ENCODE results near the gene RENBP.
"Not testable (repeated sequence)": the region's sequence is repeated elsewhere in the genome, so short reads cannot be mapped to it uniquely, and the experiment has no call there.

The RENBP gene

DNA sequence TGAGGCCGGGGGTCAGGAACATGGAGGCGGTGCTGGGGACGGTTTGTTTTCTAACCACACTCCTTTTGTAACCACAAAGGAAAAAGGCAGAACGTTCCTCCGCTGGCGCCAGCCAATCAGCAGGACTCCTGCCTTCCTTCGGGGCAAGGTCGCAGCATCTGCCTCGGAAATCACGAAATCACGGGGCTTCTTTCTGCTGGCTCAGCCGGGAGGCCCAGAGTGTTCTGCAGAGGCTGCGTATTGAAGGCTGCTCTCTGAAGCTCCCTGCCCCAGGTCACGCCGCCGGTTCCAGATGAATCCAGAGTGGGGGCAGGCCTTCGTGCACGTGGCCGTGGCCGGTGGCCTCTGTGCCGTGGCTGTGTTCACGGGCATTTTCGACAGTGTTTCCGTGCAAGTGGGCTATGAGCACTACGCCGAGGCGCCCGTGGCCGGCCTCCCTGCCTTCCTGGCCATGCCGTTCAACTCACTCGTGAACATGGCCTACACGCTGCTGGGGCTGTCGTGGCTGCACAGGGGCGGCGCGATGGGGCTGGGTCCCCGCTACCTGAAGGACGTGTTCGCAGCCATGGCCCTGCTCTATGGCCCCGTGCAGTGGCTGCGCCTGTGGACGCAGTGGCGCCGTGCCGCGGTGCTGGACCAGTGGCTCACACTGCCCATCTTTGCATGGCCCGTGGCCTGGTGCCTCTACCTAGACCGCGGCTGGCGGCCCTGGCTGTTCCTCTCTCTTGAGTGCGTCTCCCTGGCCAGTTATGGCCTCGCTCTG, 37.5 kb upstream of the RENBP start:
- no peaks in the 10 kb centered on the region for H3K36me3 ChIP-seq
- peak overlapping the region; percentile 94 for H3K27ac ChIP-seq
- H3K4me1 ChIP-seq, result peaks cover 69% of the 10 kb centered on the region
- no peaks in the 10 kb centered on the region for H3K9me3 ChIP-seq
- H4K20me1 ChIP-seq, result peaks cover 79% of the 10 kb centered on the region
- TF ChIP-seq Cebpa-rat (IDR thresholded peaks at IDR 0.05), result no peak
- H3K4me3 ChIP-seq, result peak overlapping the region; percentile 31; the same call in 1 of the 2 replicates
- peaks cover 91% of the 10 kb centered on the region for H3K27me3 ChIP-seq
- peak overlapping the region; percentile 79; the same call in 1 of the 2 replicates for H3K9ac ChIP-seq
- H3K4me2 ChIP-seq, result peak overlapping the region; percentile 80

DNA sequence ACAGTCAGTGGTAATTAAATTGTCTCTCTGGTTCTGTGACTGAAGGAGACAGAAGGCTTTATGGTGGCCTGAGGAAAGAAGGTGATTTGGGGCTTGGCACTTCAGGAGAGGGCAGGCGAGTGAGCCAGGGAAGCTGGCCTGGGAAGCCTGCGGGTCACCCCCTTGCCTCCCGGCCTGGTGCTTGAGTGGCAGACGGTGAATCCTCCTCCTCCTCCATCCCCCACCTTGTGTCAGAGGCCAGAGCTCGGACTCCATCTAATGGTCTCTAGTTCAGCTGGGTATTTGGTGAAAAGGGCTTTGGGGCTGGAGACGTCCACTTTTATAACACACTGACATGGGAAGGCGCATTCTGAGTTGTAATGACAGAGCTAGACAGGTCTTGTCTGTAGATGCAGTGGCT, 36.8 kb upstream of the RENBP start:
- H3K27me3 ChIP-seq, result peaks cover 91% of the 10 kb centered on the region
- peak overlapping the region; percentile 80 for H3K4me2 ChIP-seq
- no peaks in the 10 kb centered on the region for H3K36me3 ChIP-seq
- peaks cover 79% of the 10 kb centered on the region for H4K20me1 ChIP-seq
- peak overlapping the region; percentile 94 for H3K27ac ChIP-seq
- no peak for TF ChIP-seq Cebpa-rat (IDR thresholded peaks at IDR 0.05)
- H3K9me3 ChIP-seq, result no peaks in the 10 kb centered on the region
- H3K4me1 ChIP-seq, result peaks cover 61% of the 10 kb centered on the region
- peak overlapping the region; percentile 79 for H3K9ac ChIP-seq
- H3K4me3 ChIP-seq, result peak overlapping the region; percentile 31

DNA sequence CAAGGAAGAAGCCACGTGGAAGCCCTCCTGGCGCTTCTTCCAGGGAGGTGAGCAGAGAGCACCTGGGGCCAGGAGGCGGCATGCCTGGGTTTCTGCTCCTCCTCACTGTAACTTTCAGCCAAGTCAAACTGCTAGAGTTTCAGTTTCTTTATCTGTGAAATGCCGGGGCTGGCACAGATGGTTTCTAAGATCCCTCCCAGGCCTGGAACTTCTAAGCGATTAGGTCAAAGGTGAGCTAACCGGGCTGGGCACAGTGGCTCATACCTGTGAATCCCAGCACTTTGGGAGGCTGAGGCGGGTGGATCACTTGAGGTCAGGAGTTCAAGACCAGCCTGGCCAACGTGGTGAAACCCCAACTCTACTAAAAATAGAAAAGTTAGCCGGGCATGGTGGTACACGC, 36.0 kb upstream of the RENBP start:
- Histone ChIP-seq H3K4me2 (peak overlapping the region; percentile 80), H4K20me1 (peaks cover 85% of the 10 kb centered on the region), H3K4me1 (peaks cover 60% of the 10 kb centered on the region), H3K27me3 (peaks cover 91% of the 10 kb centered on the region), H3K27ac (peak overlapping the region; percentile 94), H3K9ac (peak overlapping the region; percentile 79; the same call in 1 of the 2 replicates)
- H3K4me3 ChIP-seq, H3K36me3 ChIP-seq, H3K9me3 ChIP-seq: not testable (repeated sequence)

DNA sequence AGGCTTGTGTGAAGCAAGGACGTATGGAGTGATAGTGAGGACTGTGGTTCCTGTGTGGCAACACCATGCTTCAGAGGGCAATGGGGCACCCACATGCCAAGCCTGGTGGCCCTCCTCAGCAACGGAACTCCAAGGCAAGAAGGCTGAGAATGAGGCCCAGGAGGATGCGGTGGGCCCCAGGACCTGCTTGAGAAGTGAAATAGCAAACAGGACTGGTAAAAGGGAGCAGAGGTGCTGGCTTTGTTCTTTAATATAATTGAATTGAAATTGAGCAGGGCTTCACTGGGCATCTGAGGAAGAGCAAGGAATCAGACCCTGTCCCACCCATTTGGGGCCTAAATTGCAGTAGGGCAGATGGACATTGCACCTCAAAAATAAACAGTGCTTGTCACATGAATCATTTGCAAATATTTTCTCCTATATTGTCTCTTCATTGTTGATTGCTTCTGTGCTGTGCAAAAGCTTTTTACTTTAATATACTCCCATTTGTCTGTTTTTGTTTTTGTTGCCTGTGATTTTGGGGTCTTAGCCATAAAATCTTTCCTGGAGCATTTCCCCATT, 30.4 kb upstream of the RENBP start:
- Histone ChIP-seq H3K27ac (peak overlapping the region; percentile 100), H3K9ac (peak overlapping the region; percentile 99; the same call in 1 of the 2 replicates)

DNA sequence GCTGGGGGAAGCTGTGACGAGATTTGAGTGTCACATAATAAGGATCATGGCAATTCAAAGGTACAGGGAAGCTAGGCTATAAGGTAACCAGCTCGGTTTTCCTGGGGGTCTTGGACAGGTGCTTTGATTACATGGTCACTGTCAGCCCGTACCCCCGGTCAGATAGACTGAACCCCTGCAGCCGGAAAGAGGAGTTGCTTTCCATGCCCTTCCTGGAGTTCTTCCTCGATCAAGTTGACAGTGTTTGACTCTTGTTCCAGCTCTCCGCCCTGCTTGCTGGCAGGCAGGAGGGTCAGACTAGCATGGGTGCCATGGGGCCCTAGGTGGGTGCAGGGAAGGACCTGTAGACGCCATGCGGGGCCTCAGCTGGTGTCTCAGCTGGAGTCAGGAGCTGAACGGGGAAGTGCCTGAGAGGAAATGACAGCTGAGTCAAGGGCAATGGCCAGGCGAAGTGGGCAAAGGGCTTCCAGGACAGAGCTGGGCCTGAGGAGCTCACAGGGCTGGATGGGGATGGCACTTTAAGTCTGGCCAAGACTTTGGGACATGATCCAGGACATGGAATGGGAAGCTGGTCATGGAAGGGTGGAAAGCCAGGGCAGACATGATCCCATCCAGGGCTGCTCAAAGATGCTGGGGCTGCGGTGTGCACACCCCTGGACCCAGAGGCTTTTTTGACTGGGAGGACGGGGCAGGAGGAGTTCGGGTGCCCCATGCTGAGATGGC, 29.7 kb upstream of the RENBP start:
- Histone ChIP-seq H3K27me3 (peaks cover 70% of the 10 kb centered on the region), H3K27ac (peak overlapping the region; percentile 100), H3K36me3 (no peaks in the 10 kb centered on the region), H3K4me3 (peak overlapping the region; percentile 95), H4K20me1 (peaks cover 86% of the 10 kb centered on the region), H3K9ac (peak overlapping the region; percentile 99), H3K4me2 (peak overlapping the region; percentile 93), H3K4me1 (peaks cover 46% of the 10 kb centered on the region), H3K9me3 (no peaks in the 10 kb centered on the region)
- TF ChIP-seq Cebpa-rat (IDR thresholded peaks at IDR 0.05), result no peak

More for the DNA sequence above, 30.4 kb upstream of the RENBP start:
- Histone ChIP-seq H4K20me1 (peaks cover 84% of the 10 kb centered on the region), H3K27me3 (peaks cover 68% of the 10 kb centered on the region), H3K4me3 (no peak overlapping the region), H3K4me1 (peaks cover 40% of the 10 kb centered on the region), H3K4me2 (peak overlapping the region; percentile 93), H3K36me3 (no peaks in the 10 kb centered on the region), H3K9me3 (no peaks in the 10 kb centered on the region)
- TF ChIP-seq Cebpa-rat (IDR thresholded peaks at IDR 0.05), result no peak

DNA sequence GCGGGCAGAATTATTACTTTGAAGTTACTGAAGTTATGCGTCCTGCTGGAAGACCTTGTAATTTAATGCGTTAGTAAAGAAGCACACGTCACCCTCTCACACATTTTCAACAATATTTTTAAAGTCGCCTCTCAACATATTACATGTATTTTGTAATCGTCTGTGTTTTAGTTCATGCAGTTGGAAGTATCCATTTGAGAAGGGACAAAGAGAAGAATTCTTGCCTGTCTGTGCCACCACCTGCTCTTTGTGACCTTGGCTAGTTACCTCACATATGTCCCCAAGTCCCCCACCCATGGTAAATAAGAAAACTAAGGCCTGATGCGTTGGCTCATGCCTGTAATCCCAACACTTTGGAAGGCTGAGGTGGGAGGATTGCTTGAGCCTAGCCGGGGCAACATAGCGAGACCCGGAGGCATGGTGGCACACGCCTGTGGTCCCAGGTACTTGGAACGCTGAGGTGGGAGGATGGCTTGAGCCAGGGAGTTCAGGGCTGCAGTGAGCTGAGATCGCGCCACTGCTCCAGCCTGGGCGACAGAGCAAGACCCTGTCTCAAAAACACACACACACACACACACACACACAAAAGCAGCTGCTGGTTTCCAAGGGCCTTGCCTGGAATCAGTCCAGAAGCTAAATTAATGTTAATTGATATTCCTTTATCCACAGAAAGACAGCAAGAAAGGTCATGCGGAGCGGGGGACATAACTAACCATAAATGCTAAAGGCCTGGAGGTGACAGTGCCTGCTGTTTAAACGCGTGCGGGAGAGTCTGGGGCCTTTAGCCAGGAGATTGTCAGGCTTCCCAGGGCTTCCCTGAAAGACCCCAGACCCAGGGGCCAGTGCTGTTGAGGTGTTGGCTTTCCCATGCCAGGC, 28.9 kb upstream of the RENBP start:
- no peak for TF ChIP-seq Cebpa-rat (IDR thresholded peaks at IDR 0.05)
- Histone ChIP-seq H3K9ac (peak overlapping the region; percentile 99), H3K4me1 (peaks cover 53% of the 10 kb centered on the region), H3K27ac (peak overlapping the region; percentile 100), H3K36me3 (no peaks in the 10 kb centered on the region), H4K20me1 (peaks cover 89% of the 10 kb centered on the region), H3K9me3 (no peaks in the 10 kb centered on the region), H3K4me2 (peak overlapping the region; percentile 93), H3K27me3 (peaks cover 71% of the 10 kb centered on the region), H3K4me3 (peak overlapping the region; percentile 95)

DNA sequence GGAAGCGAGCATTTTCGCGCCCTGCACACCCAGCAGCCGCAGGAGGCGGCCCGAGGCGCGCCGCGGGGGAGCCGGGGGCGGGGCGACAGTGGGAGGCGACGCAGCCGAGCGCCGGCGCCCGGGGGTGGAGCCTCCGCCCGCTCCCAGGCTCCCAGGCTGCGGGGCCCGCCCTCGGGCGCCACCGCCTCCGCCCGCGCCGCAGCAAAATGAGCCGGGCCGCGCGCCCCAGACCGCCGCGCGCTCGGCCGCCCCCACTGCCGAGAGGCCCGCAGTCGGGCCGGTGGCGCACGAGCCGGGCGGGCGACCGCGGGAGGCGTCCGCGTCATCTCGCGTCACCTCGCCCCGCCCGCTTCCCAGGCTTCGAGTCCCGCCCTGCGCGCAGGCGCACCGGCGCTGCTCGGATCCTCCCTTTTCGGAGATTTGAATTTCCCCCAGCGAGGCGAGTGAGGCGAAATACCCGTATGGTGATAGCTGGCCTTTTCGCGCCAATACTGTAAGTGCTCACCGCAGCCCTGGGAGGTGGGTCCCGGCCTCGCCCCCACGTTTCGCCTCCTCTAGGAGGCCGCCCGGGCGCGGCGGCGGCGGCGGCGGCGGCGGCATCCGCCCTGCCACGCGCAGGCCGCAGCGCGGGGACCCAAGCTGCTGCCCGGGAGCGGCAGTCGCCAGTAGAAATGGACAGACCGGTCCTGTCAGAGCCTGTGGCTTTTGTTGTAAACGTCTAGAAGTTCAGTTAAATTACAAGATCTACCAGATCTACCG, 28.1 kb upstream of the RENBP start, which contains the start of gene TMEM187:
TSS of gene TMEM187 (plus strand) at position 387 of the 759 bp plus-strand sequence. CDS start 9,309 bp downstream, outside the sequence.
- H3K36me3 ChIP-seq, result no peaks in the 10 kb centered on the region
- H3K27me3 ChIP-seq, result peaks cover 71% of the 10 kb centered on the region
- H3K9ac ChIP-seq, result peak within 1 kb of the TSS; percentile 99
- no peaks in the 10 kb centered on the region for H3K9me3 ChIP-seq
- H3K4me3 ChIP-seq, result peak within 1 kb of the TSS; percentile 95
- H3K27ac ChIP-seq, result peak within 1 kb of the TSS; percentile 100
- H3K4me1 ChIP-seq, result peaks cover 54% of the 10 kb centered on the region
- no peak for TF ChIP-seq Cebpa-rat (IDR thresholded peaks at IDR 0.05)
- peak within 1 kb of the TSS; percentile 93 for H3K4me2 ChIP-seq
- H4K20me1 ChIP-seq, result peaks cover 89% of the 10 kb centered on the region

DNA sequence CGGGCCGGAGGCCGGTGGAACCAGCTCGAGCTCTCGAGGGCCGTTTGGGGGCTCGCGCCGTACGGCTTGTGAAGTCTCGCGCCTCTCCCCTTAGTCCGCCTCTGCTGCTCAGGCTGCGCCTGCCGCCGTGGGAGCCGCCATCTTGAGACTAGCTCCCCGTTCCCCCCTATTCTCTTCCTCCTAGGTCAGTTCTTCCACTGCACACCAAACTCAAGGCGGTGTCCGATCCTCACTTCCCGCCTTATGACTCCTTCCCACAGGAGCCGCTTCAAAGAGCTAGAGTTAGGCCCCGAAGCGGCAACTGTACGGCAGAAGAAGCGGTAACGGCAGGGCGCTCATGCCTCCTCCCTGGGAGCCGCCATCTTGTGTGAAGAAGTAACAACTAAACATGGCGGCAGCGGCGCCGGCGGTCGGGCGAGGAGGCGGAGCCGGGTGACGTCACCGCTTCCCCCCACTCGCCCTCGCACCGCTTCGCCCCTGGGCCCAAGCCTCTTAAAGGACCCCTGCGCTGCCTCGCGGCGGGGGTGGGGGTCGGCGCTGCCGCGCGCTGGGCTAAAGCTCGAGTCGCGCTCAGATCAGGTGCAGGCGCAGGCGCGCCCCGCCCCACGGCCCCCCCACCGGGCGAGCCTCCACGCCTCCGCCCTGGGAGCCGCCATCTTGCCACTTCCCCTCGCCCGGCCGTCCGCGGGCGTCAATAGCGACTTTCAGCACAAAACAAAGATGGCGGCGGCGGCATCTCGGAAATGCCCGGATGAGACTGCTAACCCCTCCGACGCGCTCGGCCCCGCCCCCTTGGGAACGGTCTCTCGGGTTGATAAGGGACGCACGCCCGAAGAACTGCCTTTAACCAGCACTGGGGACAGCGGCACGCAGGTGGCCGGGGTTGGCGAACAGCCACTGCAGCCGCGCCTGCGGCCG, 27.3 kb upstream of the RENBP start, which contains the start of gene HCFC1:
TSS of gene HCFC1 (minus strand) at position 369 of the 918 bp plus-strand sequence. CDS start 978 bp downstream, outside the sequence.
- Histone ChIP-seq H3K4me2 (peak within 1 kb of the TSS; percentile 93), H4K20me1 (peaks cover 89% of the 10 kb centered on the region), H3K27me3 (peaks cover 71% of the 10 kb centered on the region), H3K9me3 (no peaks in the 10 kb centered on the region), H3K36me3 (no peaks in the 10 kb centered on the region), H3K4me3 (peak within 1 kb of the TSS; percentile 95), H3K4me1 (peaks cover 62% of the 10 kb centered on the region), H3K27ac (peak within 1 kb of the TSS; percentile 100), H3K9ac (peak within 1 kb of the TSS; percentile 99)
- TF ChIP-seq Cebpa-rat (IDR thresholded peaks at IDR 0.05), result no peak

Measured in BLaER1 (cell line).